Measurements from ENCODE around the gene FRMD4A.
"Not testable (repeated sequence)": the region's sequence is repeated elsewhere in the genome, so short reads cannot be mapped to it uniquely, and the experiment has no call there.

GRCh38 chr10:13828284-13828683 lies 502.4 kb downstream of the FRMD4A start:
- TF ChIP-seq CTCF, POLR2A (IDR thresholded peaks at IDR 0.05): not testable (repeated sequence)
